Activated naive CD8-positive, alpha-beta T cell treated with anti-CD3 and anti-CD28 coated beads for 36 hours (primary cell): Measurements from ENCODE around the gene PLP2. TPM values are rescaled to one million over a fixed set of nuclear protein-coding genes. Genes with fewer than 3 reads are reported as not detected.
A peak's percentile ranks its signal among the peaks of the same experiment; 100 is the strongest.

ENCODE experiments used
- DNase-seq: peaks from one replicate; pipeline ENCODE4 v3.0.0; 2021
- H3K27ac Mint-ChIP-seq: one replicate; pipeline ENCODE4 v1.8.0; 2022; ENCODE audit warnings: mild to moderate bottlenecking, moderate library complexity, mixed read lengths
- H3K27me3 Mint-ChIP-seq: one replicate; pipeline ENCODE4 v1.8.0; 2022; ENCODE audit warnings: mild to moderate bottlenecking, mixed read lengths
- H3K36me3 Mint-ChIP-seq: one replicate; pipeline ENCODE4 v1.8.0; 2021; ENCODE audit warnings: mild to moderate bottlenecking, mixed read lengths
- H3K4me1 Mint-ChIP-seq: one replicate; pipeline ENCODE4 v1.8.0; 2021; ENCODE audit warnings: mixed read lengths
- H3K4me3 Mint-ChIP-seq: one replicate; pipeline ENCODE4 v1.8.0; 2022; ENCODE audit warnings: mild to moderate bottlenecking, moderate library complexity, mixed read lengths
- H3K9me3 Mint-ChIP-seq: one replicate; pipeline ENCODE4 v1.8.0; 2022; ENCODE audit warnings: mixed read lengths
- total RNA-seq, 2 experiments: library from RNA; stranded (reverse); gene quantifications; one replicate each; pipeline ENCODE4 v1.2.3, GENCODE V29; 2021

The PLP2 gene
- total RNA-seq, 2 experiments from 2014 or later: 46.8 to 48.2 TPM

- Mint-ChIP-seq H3K27ac (peak overlapping the region; percentile 96), H3K4me3 (peak overlapping the region; percentile 88)
Measured at GRCh38 chrX:49155243-49155899, 16.3 kb upstream of the PLP2 start.

GRCh38 chrX:49155900-49156837 is 15.5 kb upstream of the PLP2 start:
- H3K27ac Mint-ChIP-seq: peak overlapping the region; percentile 96
- H3K4me3 Mint-ChIP-seq: peak overlapping the region; percentile 88
- DNase-seq: peak; percentile 87
- peaks cover 9% of the 10 kb centered on the region for H3K4me1 Mint-ChIP-seq
- H3K9me3 Mint-ChIP-seq: no peaks in the 10 kb centered on the region
- H3K36me3 Mint-ChIP-seq: peaks cover under 1% of the 10 kb centered on the region
- H3K27me3 Mint-ChIP-seq: no peaks in the 10 kb centered on the region

More at GRCh38 chrX:49155243-49155899, 16.3 kb upstream of the PLP2 start:
- H3K9me3 Mint-ChIP-seq: no peaks in the 10 kb centered on the region
- peaks cover 9% of the 10 kb centered on the region for H3K4me1 Mint-ChIP-seq
- H3K36me3 Mint-ChIP-seq: peaks cover 3% of the 10 kb centered on the region
- DNase-seq: peak; percentile 30
- H3K27me3 Mint-ChIP-seq: no peaks in the 10 kb centered on the region

GRCh38 chrX:49157194-49157593 is 14.5 kb upstream of the PLP2 start:
- Mint-ChIP-seq H3K4me3 (no peak overlapping the region), H3K27me3 (no peaks in the 10 kb centered on the region), H3K9me3 (no peaks in the 10 kb centered on the region), H3K4me1 (peaks cover 9% of the 10 kb centered on the region), H3K27ac (peak overlapping the region; percentile 56), H3K36me3 (no peaks in the 10 kb centered on the region)
- DNase-seq: no peak

- Mint-ChIP-seq H3K9me3 (no peaks in the 10 kb centered on the region), H3K4me1 (peaks cover 15% of the 10 kb centered on the region), H3K27me3 (no peaks in the 10 kb centered on the region), H3K36me3 (no peaks in the 10 kb centered on the region), H3K27ac (no peak overlapping the region), H3K4me3 (no peak overlapping the region)
- no peak for DNase-seq
Measured at GRCh38 chrX:49160908-49161307, 10.8 kb upstream of the PLP2 start.

GRCh38 chrX:49161632-49162031 is 10.1 kb upstream of the PLP2 start:
- Mint-ChIP-seq H3K27me3 (no peaks in the 10 kb centered on the region), H3K27ac (no peak overlapping the region), H3K36me3 (no peaks in the 10 kb centered on the region), H3K4me1 (peaks cover 18% of the 10 kb centered on the region), H3K4me3 (no peak overlapping the region), H3K9me3 (no peaks in the 10 kb centered on the region)
- DNase-seq: no peak

GRCh38 chrX:49162620-49163019 is 9.1 kb upstream of the PLP2 start, which contains the start of gene MAGIX:
MAGIX (plus strand) TSS chrX:49162758; CDS start chrX:49162890, 132 bp downstream.
- peaks cover 23% of the 10 kb centered on the region for H3K4me1 Mint-ChIP-seq
- H3K27ac Mint-ChIP-seq: no peak within 1 kb of the TSS
- no peaks in the 10 kb centered on the region for H3K27me3 Mint-ChIP-seq

GRCh38 chrX:49163555-49164419 is 7.9 kb upstream of the PLP2 start:
- Mint-ChIP-seq H3K36me3 (no peaks in the 10 kb centered on the region), H3K4me3 (peak overlapping the region; percentile 78), H3K9me3 (no peaks in the 10 kb centered on the region), H3K27me3 (no peaks in the 10 kb centered on the region), H3K27ac (peak overlapping the region; percentile 93), H3K4me1 (peaks cover 27% of the 10 kb centered on the region)
- DNase-seq: peak; percentile 86

More at GRCh38 chrX:49162620-49163019, 9.1 kb upstream of the PLP2 start, which contains the start of gene MAGIX:
- Mint-ChIP-seq H3K36me3 (no peaks in the 10 kb centered on the region), H3K4me3 (peak within 1 kb of the TSS; percentile 60), H3K9me3 (no peaks in the 10 kb centered on the region)
- no peak for DNase-seq

GRCh38 chrX:49164589-49165360 is 6.9 kb upstream of the PLP2 start:
- Mint-ChIP-seq H3K27ac (no peak overlapping the region), H3K4me3 (no peak overlapping the region), H3K36me3 (no peaks in the 10 kb centered on the region)

GRCh38 chrX:49165901-49166881 is 5.5 kb upstream of the PLP2 start:
- Mint-ChIP-seq H3K36me3 (no peaks in the 10 kb centered on the region), H3K4me1 (peaks cover 31% of the 10 kb centered on the region), H3K27ac (peak overlapping the region; percentile 92), H3K9me3 (no peaks in the 10 kb centered on the region), H3K27me3 (no peaks in the 10 kb centered on the region), H3K4me3 (peak overlapping the region; percentile 80)
- peak; percentile 77 for DNase-seq

More at GRCh38 chrX:49164589-49165360, 6.9 kb upstream of the PLP2 start:
- Mint-ChIP-seq H3K27me3 (no peaks in the 10 kb centered on the region), H3K4me1 (peaks cover 31% of the 10 kb centered on the region), H3K9me3 (no peaks in the 10 kb centered on the region)
- no peak for DNase-seq

GRCh38 chrX:49166914-49167739 is 4.6 kb upstream of the PLP2 start:
- Mint-ChIP-seq H3K4me3 (peak overlapping the region; percentile 80), H3K27ac (peak overlapping the region; percentile 92), H3K36me3 (no peaks in the 10 kb centered on the region), H3K9me3 (no peaks in the 10 kb centered on the region), H3K27me3 (no peaks in the 10 kb centered on the region), H3K4me1 (peaks cover 31% of the 10 kb centered on the region)
- DNase-seq: peak; percentile 73

GRCh38 chrX:49167740-49168108 is 4.0 kb upstream of the PLP2 start:
- Mint-ChIP-seq H3K36me3 (no peaks in the 10 kb centered on the region), H3K4me1 (peaks cover 33% of the 10 kb centered on the region), H3K27me3 (no peaks in the 10 kb centered on the region), H3K9me3 (no peaks in the 10 kb centered on the region), H3K27ac (peak overlapping the region; percentile 92), H3K4me3 (peak overlapping the region; percentile 80)
- no peak for DNase-seq

- Mint-ChIP-seq H3K4me3 (peak overlapping the region; percentile 82), H3K4me1 (peaks cover 21% of the 10 kb centered on the region), H3K27ac (peak overlapping the region; percentile 87), H3K27me3 (no peaks in the 10 kb centered on the region), H3K9me3 (no peaks in the 10 kb centered on the region), H3K36me3 (peaks cover 16% of the 10 kb centered on the region)
- peak; percentile 76 for DNase-seq
Measured at GRCh38 chrX:49172280-49172780, 632 bp downstream of the PLP2 start.
